Measurements from ENCODE around the gene NUF2.

The NUF2 gene

GRCh38 chr1:163401211-163401610 is 79.5 kb downstream of the NUF2 start:
- DNase-seq (ENCODE audit: low spot score), result no peak
